Urothelium cell line (cell line): Measurements from ENCODE around the gene ANGPT4.

Experiments used
- DNase-seq: peaks from one replicate; pipeline ENCODE4 v3.0.0; 2011; ENCODE audit warnings: low spot score, mixed read lengths
- FAIRE-seq: peaks from 2 replicates; lab custom pipeline; 2011; peaks lifted over from hg19 to GRCh38; lab: Jason Lieb, UNC

Gene ANGPT4, protein sequence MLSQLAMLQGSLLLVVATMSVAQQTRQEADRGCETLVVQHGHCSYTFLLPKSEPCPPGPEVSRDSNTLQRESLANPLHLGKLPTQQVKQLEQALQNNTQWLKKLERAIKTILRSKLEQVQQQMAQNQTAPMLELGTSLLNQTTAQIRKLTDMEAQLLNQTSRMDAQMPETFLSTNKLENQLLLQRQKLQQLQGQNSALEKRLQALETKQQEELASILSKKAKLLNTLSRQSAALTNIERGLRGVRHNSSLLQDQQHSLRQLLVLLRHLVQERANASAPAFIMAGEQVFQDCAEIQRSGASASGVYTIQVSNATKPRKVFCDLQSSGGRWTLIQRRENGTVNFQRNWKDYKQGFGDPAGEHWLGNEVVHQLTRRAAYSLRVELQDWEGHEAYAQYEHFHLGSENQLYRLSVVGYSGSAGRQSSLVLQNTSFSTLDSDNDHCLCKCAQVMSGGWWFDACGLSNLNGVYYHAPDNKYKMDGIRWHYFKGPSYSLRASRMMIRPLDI

DNA sequence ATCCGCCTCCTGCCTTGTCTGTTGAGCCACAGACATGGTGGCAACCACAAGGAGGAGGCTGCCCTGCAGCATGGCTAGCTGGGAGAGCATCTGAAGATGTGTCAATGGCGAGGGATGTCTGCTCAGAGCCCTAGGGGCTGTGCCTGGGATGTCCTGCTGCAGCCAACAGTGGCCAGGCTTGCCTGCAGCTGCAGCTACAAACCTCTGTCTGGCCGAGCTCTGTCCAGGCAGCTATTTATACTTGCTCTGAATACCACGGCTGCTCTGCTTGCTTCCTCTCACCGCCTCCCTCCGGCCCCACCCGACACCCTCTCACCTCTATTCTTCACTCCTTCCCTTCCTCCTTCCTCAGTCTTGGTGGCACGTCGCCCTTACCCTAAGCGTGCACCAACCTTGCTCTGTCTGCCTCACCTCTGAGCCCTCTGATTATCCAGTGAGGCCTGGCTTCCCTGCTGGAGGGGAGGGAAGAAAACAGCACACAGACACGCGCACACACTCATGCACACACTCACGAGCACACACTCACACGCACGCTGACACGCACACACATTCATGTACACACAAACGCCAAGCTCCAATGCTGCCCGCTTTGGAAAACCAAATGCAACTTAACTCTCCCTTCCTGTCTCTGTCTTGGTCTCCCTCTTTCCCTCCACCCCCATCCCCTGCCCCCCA lies at the start of gene ANGPT4:
Gene ANGPT4, minus strand, starts transcription at position 210 of the 675 bp plus-strand sequence. Its CDS starts 120 bp downstream, at position 90.
- no peak for FAIRE-seq
- DNase-seq, result peak; percentile 24

- FAIRE-seq, result no peak
These were observed 47.7 kb upstream of the ANGPT4 start for GRCh38 chr20:963795-964194.

GRCh38 chr20:962683-963082 lies 46.5 kb upstream of the ANGPT4 start:
- DNase-seq (no peak), FAIRE-seq (no peak)

More at GRCh38 chr20:963795-964194, 47.7 kb upstream of the ANGPT4 start:
- no peak for DNase-seq

DNA sequence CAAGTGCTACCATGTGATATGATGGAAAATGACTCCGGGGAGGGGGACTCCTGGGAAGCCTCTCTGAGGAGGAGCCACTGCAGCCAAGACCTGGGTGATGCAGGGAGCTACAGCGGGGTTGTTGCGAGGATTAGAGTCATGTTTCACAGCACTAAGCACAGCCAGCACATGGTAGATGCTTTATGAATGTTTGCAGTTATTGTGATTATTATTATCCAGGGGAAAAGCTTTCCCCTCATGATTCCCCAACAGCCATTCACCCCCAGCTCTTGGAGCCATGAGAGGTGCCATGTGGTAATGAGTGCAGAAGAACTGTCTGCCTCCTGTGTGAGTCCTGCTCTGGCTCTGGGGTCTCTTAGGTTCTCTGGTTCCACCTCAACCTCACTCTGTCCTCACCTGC lies 46.1 kb upstream of the ANGPT4 start:
- DNase-seq, result no peak
- no peak for FAIRE-seq

DNA sequence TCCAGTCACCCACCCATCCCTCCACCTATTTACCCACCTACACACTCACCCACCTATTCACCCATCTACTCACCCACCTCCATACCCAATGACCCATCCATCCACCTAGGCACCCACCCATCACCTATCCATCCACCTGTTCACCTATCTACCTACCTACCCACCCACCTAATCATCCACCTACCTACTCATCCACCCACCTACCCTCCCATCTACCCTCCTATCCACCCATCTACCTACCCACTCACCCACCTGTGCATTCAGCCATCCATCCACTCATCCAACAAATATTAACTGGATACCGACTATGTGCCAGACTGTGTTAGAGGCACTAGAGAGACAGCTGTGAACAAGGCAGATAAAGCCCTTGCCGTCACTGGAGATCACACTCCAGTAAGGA lies 45.6 kb upstream of the ANGPT4 start:
- FAIRE-seq (no peak), DNase-seq (no peak)

GRCh38 chr20:959996-960615 lies 44.0 kb upstream of the ANGPT4 start:
- DNase-seq, result no peak
- FAIRE-seq, result no peak

GRCh38 chr20:958936-959815 lies 43.0 kb upstream of the ANGPT4 start:
- no peak for DNase-seq
- peak; percentile 46 for FAIRE-seq

DNA sequence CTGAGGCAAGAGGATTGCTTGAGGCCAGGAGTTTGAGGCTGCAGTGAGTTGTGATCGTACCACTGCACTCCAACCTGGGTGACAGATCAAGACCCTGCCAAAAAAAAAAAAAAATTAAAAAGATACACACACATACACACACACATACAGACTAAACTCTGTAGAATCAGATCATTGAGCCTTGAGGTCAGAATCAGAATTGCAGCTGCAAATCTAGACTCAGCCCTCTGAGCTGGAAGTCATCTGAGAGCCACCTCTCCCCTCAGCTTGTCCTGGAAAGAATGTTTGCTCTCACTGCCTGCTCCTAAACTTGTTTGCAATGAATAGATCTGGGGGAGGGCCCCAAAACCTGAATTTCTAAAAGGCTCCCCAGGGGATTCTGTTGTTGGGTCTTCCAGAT lies 41.4 kb upstream of the ANGPT4 start:
- FAIRE-seq (no peak), DNase-seq (no peak)

GRCh38 chr20:956330-956951 lies 40.3 kb upstream of the ANGPT4 start:
- DNase-seq, result peak; percentile 84
- FAIRE-seq, result peak; percentile 91

GRCh38 chr20:955656-956055 lies 39.5 kb upstream of the ANGPT4 start:
- FAIRE-seq (no peak), DNase-seq (no peak)

- FAIRE-seq (no peak), DNase-seq (no peak)
These were observed 39.0 kb upstream of the ANGPT4 start for GRCh38 chr20:955111-955510.

DNA sequence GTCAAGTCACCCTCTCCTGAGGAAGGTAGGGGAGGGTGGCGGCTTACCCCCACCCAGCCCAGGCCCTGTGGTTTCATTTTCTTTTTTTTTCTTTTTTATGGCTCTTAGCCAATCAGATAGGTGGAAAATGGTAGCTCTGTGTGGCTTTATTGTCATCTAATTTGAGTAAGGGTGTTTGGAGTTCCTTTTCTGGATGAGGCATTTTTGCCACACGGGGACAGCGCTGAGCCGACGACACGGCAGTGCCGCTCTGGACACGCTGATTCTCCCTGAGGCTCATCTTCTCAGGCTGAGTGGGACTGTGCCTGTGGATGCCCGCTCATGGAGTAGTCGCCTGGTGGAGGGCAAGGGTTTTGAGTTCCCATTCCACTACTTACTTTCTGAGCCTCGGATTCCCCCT lies 37.6 kb upstream of the ANGPT4 start:
- DNase-seq, result peak; percentile 37

DNA sequence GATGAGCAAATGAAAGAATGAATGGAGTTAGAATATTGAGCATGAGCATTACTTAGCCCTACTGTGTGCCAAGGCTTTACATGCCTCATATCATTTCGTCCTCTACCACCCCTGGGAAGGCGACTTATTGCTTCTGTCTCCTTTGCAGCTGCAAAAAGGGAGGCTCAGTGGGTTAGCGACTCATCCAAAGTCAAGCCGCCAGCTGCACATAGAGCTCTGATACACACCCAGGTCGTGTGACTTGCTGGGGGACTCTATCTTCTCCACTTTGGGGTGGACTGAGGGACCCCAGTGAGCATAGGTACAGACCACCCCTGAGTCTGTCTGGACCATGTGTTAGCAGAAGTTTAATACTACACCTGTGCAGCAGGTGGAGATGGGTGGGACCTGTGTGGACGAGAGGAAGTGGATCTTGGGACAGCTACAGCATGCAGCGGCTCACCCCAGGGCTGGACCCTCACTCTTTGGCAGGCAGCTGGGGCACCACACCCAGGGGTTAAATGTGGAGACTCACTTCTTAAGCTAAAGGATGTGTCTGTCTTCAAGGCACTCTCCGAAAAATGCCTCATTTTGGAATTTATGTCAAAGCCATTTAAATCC lies 36.2 kb upstream of the ANGPT4 start:
- no peak for DNase-seq
- FAIRE-seq, result no peak

More for the DNA sequence above, 37.6 kb upstream of the ANGPT4 start:
- FAIRE-seq, result no peak

DNA sequence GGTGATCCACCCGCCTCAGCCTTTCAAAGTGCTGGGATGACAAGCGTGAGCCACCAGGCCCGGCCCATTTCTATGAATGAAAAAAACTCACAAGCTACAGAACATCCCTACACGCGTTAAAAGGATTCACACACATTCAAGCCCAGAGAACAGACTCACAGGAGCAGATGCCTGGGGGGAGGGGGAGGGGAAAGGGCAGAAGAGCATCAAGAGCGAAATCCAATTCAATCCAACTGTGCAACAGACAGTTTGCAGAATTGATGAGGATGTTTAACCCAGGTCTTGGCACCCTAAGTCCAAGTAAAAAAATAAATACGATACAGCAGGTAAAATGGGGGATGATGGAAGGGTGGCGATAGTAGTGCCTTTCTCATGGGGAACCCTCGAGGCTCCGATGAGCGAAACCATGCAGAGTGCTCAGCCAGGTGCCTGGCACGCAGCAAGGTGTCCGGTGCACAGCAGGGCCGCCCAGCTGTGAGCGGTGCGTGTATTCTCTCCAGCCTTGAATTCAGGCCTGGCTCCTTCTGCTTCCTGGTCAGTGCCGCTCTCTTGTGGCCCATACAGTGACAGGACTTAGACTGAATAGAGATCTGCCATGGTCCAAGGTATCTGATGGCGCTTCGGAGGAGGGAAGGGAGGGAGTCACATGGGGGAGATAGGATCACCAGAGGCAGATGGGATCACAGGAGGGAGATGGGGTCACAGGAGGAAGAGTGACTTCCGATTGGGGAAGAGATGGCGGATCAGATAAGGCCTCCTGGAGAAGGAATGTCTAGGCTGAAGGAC lies 35.4 kb upstream of the ANGPT4 start:
- DNase-seq, result no peak
- no peak for FAIRE-seq

GRCh38 chr20:949717-950116 lies 33.6 kb upstream of the ANGPT4 start:
- FAIRE-seq (no peak), DNase-seq (no peak)

GRCh38 chr20:946826-947225 lies 30.7 kb upstream of the ANGPT4 start:
- no peak for DNase-seq
- FAIRE-seq, result no peak

GRCh38 chr20:945841-946240 lies 29.7 kb upstream of the ANGPT4 start:
- DNase-seq, result no peak
- FAIRE-seq, result no peak

GRCh38 chr20:944774-945410 lies 28.8 kb upstream of the ANGPT4 start:
- FAIRE-seq (no peak), DNase-seq (no peak)
